Amygdala (tissue), 56 donors: Measurements from ENCODE around the gene HOXB4.
A peak's percentile ranks its signal among the peaks of the same experiment; 100 is the strongest.

ENCODE experiments used
- DNase-seq, 56 donors: peaks; one replicate each; lab custom pipeline; 2025; lab: John Stamatoyannopoulos, UW

HOXB4 gene

GRCh38 chr17:48577946-48578615 is at the start of gene HOXB4:
Gene HOXB4 (minus strand): TSS chr17:48578350. CDS start chr17:48578319, 31 bp downstream.
- DNase-seq: peak in 2 of 56 donors; percentile 3 to 34

DNA sequence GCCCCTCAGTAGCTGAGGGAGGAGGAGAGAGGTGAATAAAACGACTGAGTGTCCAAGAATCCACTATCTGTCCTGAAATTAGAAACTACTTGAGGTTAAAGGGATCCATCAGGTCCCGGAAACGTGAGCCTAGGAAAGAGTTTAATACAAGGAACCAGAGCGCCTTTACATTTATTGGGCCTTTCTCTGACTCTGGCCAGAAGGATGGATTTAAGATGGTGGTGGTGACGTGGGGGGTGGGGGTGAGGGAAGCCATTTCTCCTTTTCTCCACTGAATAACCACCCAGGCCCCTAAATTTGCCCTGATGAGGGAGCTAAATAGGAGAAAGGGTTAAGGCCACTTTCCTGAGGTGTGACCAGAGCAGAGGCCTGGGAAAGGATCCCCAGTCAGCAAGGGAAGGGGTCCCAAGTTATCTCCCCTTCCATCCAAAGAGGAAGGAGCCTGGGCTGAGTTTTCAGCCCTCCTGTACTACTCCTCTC is 49.0 kb upstream of the HOXB4 start:
- no peak for DNase-seq

GRCh38 chr17:48626245-48627117 is 48.3 kb upstream of the HOXB4 start, which contains the start of gene HOXB9:
Gene HOXB9 (minus strand): TSS chr17:48626358. CDS start chr17:48626269, 89 bp downstream.
- no peak for DNase-seq

DNA sequence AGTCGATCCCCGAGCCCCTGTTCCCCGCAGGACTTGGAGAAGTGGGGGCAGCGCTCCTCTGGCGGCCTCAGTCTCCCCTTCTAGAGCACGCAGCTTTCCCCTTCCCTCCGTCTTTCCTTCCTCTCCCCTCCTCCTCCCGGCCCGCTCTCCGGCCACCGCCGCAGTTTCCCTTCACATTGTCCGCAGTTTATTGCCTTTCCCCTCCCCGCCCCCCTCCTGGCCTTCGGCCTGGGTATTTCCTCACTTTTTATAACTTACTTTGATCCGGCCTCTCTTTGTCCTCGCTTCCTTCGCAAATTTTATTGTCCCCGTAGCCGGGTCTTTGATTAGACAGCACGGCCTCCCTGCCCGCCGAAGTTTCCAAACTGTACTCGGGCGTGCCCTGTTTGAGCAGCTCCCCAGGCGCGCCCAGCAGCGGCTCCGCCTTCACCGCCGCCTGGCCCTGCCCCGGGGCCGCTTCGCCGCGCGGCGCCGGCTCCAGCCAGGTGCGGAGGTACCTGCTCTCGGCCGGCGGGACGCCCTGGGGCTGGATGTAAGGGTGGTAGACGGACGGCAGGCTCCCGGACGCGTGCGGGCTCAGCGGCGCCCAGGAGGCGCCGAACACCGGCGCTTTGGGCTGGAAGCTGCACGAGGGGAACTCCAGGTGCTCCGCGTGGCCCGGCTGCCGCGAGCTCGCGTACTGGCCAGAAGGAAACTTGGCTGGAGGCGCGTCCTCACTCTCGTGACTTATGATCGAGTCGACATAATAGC is 47.5 kb upstream of the HOXB4 start:
- no peak for DNase-seq

DNA sequence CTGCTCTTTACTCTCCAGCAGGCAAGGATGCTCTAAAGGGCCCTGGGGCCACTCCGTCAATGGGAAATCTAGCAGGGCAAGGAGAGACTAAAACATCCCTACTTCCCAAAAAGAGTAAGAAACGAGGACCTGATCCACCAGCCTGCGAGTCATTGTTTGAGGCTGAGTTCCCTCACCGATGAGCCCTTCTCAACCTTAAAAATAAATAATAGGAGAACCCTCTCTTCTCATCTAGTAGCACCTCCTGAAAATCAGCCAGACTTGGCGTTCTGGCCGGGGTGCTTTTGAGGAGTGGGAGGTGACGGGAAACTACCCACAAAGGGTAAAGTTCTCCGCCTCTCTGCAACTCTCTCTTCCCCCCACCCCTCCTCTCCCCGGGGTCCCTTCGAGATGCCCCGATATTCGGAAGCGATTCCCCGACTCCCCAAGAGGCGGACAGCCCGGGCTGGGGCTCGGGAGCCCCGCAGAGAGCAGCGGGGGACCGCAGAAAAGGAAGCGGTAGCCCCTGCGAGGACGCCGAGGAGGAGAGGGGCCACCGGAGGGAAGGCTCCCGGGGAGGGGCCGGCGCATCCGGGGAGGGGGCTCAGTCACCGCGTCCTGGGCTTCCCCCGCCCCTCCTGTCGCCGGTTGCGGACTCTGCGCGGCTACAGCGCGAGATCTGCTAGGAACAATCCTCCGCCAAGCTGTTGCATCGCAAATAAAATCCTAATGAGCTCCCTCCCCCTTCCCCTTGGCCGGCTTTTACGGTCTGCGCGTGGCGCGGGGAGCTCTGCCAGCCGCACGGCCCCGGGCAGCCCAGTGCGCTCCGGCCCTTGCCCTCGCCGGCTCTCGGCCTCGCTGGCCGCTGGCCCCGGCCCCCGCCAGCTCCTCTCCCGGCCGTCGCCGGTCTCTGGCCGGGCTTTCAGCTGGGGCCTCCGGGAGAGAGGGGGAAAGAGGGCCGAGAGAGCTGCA is 46.7 kb upstream of the HOXB4 start:
- peak in 3 of 56 donors; percentile 2 to 8 (median 5) for DNase-seq

- no peak for DNase-seq
These were observed 46.0 kb upstream of the HOXB4 start for GRCh38 chr17:48624118-48624517.

- no peak for DNase-seq
These were observed 45.4 kb upstream of the HOXB4 start for GRCh38 chr17:48623583-48623982.

GRCh38 chr17:48622857-48623256 is 44.7 kb upstream of the HOXB4 start:
- DNase-seq: no peak

DNA sequence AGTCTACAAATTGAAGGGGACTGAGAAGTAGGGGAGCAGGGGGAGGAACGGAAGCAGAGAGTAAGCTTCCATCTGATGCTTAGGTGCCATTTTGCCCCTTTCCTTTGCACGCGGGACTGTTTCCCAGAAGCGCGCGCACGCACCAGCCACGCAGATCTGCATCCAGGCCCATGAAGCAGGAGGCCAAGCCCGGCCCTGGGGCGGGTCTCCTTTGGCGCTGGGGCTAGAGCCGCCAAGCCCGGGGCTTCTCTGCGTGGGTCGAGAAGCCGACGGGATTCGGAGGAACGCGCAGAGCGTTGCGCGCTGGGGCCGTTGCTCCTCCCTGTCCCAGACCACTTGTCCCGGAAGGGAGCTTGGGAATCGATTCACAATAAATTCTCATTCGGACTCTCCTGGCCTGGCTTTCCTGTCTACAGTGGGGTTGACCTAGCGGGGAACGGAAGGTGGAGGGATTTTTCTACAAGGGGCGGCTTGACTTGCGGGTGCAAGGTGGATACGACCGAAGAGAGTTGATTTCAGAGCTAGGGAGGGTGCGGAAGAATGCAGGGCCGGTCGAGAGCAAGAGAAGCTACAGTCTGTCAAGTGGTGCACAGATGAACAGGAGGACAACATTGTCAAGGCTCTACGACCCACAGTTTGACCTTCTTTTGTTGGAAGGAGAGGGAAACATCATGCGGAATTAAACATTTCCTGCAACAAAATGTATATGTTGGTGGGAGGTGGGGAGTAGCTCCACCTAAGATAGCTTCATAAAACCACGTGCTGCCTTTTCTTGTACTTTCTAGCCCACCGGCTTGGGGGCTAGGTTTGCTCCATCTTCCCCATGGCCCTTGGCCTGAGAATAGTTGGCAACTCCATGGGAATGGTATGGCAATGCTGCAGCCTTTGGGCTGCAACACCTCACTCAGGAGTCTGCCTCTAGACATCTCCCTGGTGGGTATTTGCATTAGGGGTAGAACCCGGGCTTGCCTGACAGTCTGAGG is 43.6 kb upstream of the HOXB4 start:
- no peak for DNase-seq

DNA sequence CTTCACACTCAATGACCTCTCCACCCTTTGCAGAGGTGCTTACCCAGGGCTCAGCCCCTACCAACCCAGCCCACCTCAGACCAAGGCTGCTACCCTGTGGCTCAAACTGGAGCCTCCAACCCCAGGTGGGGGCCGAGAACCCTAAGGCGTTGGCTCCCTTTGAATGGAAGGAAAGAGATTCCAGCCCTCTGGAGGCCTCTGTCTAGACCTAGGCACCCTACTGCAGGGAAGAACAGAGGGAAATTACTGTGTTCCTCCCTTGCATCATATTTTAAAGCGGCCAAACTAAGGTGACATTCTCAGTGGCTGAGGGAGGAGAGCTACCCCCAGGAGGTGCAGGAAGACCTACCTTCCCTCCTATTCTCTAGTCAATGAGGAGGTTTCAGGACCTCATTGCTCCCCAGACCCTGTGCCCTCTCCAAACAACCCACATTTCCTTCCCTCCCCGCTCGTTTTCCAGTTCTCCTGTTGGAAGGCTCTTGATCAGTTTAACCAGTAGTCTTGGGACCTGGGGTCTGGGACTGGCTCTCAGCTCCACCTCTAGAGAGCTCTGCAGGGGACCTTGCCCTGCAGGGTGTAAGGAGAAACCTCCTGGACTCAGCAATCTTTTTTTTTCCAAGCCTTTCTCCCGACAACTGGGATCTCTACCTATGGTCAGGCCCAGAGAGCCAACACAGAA is 42.5 kb upstream of the HOXB4 start:
- no peak for DNase-seq

DNA sequence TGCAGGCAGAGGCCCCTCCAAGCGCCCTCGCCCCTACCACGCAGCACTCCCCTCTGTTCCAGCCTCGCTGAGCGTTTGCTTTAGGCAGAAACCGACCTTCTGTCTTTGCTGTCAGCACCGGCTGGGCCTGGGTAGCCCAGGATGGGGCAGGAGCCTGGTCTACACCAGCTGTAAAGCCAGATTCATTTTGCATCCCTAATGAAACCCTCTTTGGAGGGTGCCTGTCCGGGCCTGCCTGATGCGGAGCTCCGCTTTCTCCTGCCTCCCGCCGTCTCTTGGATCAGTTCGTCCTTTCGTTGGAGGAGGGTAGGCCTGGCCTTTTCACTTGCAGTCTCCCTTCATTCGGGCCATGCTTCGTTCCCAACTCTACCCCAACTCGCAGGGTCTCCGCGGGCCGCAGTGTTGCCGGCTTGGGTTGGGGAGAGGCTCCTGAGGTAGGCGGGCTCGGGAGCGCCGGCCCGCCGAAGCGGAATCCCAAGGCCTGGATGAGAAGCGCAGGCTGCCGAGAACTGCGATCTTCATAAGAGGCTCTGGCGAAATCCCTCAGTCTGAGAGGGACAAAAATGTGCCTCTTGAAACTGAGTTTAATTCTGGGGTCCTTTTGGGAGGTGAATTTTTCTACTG is 41.8 kb upstream of the HOXB4 start:
- DNase-seq: no peak

DNA sequence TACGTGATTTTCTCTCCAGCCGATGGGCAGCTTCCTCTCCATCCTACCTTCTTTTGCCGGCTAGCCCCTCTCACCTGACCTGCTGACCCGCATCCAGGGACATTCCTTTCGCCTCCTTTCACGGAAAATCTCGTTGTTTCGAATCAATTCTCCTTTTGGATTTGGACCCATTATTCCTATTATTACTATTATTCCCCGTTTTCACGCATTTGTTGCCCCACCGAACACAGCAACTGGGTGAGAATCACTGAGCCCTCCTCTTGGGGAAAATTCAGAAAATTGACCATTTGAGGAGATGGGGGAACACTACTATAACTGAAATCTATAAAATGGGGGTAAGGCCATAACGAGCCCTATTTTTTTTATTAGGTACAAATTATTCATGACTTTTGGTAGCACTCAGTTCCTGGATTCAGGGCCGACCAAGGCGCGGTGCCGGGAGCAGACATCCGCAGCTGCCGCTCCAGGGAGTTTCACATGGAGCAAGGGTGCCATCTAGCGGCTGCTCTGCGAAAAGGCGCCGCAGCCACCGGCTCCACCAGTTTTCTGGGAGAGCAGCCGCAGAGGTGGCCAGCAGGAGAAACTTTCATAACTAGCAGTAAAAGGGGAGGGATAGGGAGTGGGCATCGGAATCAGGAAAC is 40.2 kb upstream of the HOXB4 start:
- DNase-seq: peak; percentile 3 to 86 (median 59)

- DNase-seq: no peak
These were observed 39.5 kb upstream of the HOXB4 start for GRCh38 chr17:48617471-48618255.

DNA sequence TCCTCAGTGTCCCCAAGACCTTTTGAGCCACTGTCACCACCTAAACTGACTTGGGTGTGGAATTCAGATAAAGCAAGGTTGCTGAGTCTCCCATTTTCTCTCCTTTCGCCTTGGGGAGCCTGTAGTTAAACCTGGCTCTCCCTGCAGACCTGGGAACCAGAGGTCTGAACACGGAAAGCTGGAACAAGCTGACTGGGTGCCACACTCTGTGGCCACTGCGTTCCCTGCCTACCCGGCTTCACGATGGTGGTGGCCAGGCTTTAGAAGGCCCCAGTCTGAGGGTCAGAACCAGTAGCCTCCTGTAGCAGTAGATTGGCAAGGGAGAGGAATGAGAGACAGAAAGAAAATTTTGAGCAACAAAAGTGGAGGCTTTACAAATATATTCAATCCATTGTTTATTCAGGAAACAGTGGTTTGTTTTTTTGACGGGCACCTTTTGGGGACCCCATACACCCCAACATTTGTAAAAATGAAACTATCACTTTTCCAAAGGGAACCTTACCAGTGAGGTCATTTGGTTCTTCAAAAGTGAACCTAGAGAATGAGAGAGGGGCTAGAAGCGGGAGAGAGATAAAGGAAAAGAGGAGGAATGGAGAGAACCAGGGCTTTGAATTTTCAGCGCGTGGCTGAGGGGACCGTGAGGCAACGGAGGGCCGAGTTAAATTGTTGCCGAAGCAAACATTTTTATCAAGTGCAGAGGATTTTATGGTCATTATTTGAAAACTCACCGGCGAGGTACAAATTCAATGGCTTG is 38.7 kb upstream of the HOXB4 start:
- DNase-seq: no peak

DNA sequence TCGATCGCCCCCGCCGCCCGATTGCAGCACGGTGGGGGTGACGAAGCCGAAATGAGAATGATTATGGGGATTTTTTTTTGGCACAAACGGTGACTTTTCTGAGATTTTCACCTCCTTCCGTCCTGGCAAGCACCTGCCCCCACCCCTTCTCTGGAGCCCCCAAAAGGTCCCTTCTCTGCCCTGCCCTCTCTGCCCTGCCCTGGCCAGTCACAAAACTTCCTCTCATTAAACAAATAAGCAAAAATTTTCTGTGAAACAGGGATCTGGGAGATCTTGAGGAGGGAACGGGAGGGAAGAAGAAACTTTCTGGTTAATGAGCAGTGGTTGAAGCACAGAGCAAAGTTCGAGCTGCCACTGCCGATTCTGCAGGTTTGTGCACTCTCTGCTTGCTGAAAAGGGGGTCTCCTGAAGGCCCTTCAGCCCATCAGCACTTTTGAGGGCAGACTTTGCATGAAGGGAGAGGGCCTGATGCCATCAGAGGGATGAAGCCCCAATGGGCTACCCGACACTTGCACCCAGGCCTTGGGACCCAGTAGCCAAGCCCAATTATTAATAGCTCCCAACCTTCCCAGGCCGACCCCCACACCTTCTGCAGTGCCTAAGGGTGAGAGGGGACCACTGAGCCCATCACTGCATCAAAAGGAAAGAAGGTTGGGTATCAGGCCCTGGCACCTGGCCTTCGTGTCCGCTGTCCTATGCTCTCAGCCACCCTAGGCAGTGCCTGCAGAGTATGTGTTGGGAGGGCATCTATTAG is 38.0 kb upstream of the HOXB4 start:
- DNase-seq: no peak
